Smooth muscle cell (in vitro differentiated cells): ENCODE results near the gene PERM1. TPM values are rescaled to one million over a fixed set of nuclear protein-coding genes. Genes with fewer than 3 reads are reported as not detected.

Source experiments
- DNase-seq: peaks from one replicate; lab custom pipeline; 2025; ENCODE audit not compliant: unreplicated experiment; lab: John Stamatoyannopoulos, UW
- H2AFZ ChIP-seq: fragments of 200-600 bp; sonication (generic); 2 replicates; pipeline ENCODE4 v1.6.0; 2016; ENCODE audit warnings: antibody characterized with exemption, low read depth, mild to moderate bottlenecking
- H3F3A ChIP-seq: fragments of 200-600 bp; sonication (generic); 2 replicates; pipeline ENCODE4 v1.6.0; 2017; ENCODE audit warnings: antibody characterized with exemption, low read depth
- H3K27ac ChIP-seq: fragments of 200-600 bp; sonication (generic); 2 replicates; pipeline ENCODE4 v1.5.1; 2016; ENCODE audit warnings: low read depth, mild to moderate bottlenecking
- H3K27me3 ChIP-seq: fragments of 200-600 bp; sonication (generic); 2 replicates; pipeline ENCODE4 v1.6.1; 2016; ENCODE audit warnings: low read depth, mild to moderate bottlenecking
- H3K36me3 ChIP-seq: fragments of 200-600 bp; sonication (generic); 2 replicates; pipeline ENCODE4 v1.5.1; 2016; ENCODE audit warnings: low read depth
- H3K4me1 ChIP-seq: fragments of 200-600 bp; sonication (generic); 2 replicates; pipeline ENCODE4 v1.5.1; 2016; ENCODE audit warnings: low read depth
- H3K4me2 ChIP-seq: fragments of 200-600 bp; sonication (generic); 2 replicates; pipeline ENCODE4 v1.6.0; 2016; ENCODE audit warnings: mild to moderate bottlenecking
- H3K4me3 ChIP-seq: fragments of 200-600 bp; sonication (generic); 2 replicates; pipeline ENCODE4 v1.5.1; 2016; ENCODE audit warnings: mild to moderate bottlenecking
- H3K79me2 ChIP-seq: fragments of 200-600 bp; sonication (generic); 2 replicates; pipeline ENCODE4 v1.6.0; 2016; ENCODE audit warnings: low read depth, mild to moderate bottlenecking
- H3K9ac ChIP-seq: fragments of 200-600 bp; sonication (generic); 2 replicates; pipeline ENCODE4 v1.6.0; 2016; ENCODE audit warnings: low read depth
- H3K9me3 ChIP-seq: fragments of 200-600 bp; sonication (generic); replicated peaks from 2 replicates; pipeline ENCODE4 v1.5.1; 2016; ENCODE audit warnings: low read depth
- H4K20me1 ChIP-seq: fragments of 200-600 bp; sonication (generic); 2 replicates; pipeline ENCODE4 v1.6.0; 2016; ENCODE audit warnings: low read depth
- WGBS: methylation state at CpG from one replicate; pipeline ENCODE4 v1.1.7; 2016; ENCODE audit warnings: low lambda C conversion rate; 5-methylcytosine and 5-hydroxymethylcytosine counted together
- polyA plus RNA-seq: library from polyadenylated mRNA; unstranded; fragments of >200 nt; fragmentation: Nextera tagmentation; extraction: Ambion mirVana; gene quantifications from 2 replicates; pipeline ENCODE4 v1.2.1, GENCODE V29; 2016
- total RNA-seq: library from RNA; depleted of rRNA; stranded (reverse); fragments of >200 nt; gene quantifications from 2 replicates; pipeline ENCODE4 v1.2.3, GENCODE V29; 2014
- TF ChIP-seq, protein P1 (sequence below): fragments of 200-600 bp; sonication (generic); IDR thresholded peaks from 2 replicates; pipeline ENCODE4 v1.5.1; 2017; ENCODE audit warnings: borderline replicate concordance, mild to moderate bottlenecking, antibody characterized with exemption; ENCODE audit not compliant: insufficient read depth, poor library complexity, severe bottlenecking

Gene PERM1
- total and polyA plus RNA-seq, 2 experiments from 2014 or later: 2.6 TPM; not detected in 1

DNA sequence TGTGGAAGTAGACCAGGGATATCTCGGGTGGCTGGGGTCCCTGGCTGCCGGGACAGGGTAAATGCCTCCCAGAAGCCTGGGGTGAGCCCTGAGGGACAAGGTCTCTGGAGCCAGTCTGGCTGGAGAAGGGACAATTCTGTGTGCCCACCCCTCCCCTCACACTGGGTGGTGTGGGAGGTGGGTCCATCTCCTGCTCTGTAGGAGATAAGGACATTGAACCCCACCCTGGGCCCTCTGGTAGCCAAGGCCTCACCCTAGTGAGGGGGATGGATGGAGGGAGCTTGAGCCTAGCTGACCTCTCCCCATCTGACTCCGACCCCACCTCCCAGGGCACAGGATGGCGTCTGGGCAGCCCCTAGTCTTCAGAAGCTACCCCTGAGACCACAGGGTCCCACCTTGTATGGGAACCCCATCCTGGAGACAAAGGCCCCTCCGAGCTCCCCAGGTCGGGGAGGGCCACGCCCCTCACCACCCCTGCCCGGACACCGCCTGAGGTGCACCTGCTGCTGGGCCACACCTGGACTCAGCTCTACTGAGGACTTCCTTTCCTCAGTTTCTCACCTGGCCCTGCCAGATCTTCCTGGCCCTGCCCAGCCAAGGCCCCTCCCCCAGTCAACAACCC is 42.4 kb upstream of the PERM1 start:
- H2AFZ ChIP-seq: no peak overlapping the region
- no peaks in the 10 kb centered on the region for H3K27me3 ChIP-seq
- H3K9ac ChIP-seq: no peak overlapping the region
- no peak overlapping the region for H3K4me3 ChIP-seq
- H3K79me2 ChIP-seq: no peaks in the 10 kb centered on the region
- 84% methylated on average over 9 of the region's 9 CpGs for WGBS
- H3K4me2 ChIP-seq: no peak overlapping the region
- no peaks in the 10 kb centered on the region for H3F3A ChIP-seq
- TF ChIP-seq, protein P1, sequence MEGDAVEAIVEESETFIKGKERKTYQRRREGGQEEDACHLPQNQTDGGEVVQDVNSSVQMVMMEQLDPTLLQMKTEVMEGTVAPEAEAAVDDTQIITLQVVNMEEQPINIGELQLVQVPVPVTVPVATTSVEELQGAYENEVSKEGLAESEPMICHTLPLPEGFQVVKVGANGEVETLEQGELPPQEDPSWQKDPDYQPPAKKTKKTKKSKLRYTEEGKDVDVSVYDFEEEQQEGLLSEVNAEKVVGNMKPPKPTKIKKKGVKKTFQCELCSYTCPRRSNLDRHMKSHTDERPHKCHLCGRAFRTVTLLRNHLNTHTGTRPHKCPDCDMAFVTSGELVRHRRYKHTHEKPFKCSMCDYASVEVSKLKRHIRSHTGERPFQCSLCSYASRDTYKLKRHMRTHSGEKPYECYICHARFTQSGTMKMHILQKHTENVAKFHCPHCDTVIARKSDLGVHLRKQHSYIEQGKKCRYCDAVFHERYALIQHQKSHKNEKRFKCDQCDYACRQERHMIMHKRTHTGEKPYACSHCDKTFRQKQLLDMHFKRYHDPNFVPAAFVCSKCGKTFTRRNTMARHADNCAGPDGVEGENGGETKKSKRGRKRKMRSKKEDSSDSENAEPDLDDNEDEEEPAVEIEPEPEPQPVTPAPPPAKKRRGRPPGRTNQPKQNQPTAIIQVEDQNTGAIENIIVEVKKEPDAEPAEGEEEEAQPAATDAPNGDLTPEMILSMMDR: no peak
- no peak for DNase-seq
- H3K4me1 ChIP-seq: peaks cover 21% of the 10 kb centered on the region
- peaks cover 46% of the 10 kb centered on the region for H4K20me1 ChIP-seq
- no peak overlapping the region for H3K27ac ChIP-seq
- no peaks in the 10 kb centered on the region for H3K9me3 ChIP-seq
- H3K36me3 ChIP-seq: no peaks in the 10 kb centered on the region

DNA sequence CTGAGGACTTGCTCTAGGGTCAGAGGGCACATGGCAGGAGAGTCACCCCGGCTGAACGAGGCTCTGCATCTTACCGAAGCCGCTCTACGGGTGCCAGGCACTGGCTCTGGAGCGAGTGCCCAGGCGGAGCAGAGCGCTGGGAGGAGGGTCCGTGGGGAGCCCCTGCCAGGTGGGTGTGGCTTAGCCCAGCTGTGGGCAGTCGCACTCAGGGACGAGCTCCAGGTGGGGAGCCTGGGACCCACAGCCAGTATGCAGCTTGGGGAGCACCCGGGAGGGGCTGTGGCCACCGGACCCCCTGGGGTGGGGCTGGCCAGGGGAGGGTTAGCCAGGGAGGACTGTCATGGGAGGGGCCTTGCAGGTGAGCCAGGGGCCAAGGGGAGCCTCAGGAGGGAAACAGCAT is 41.8 kb upstream of the PERM1 start:
- H3K79me2 ChIP-seq: no peaks in the 10 kb centered on the region
- H3K4me2 ChIP-seq: no peak overlapping the region
- no peaks in the 10 kb centered on the region for H3K36me3 ChIP-seq
- peaks cover 21% of the 10 kb centered on the region for H3K4me1 ChIP-seq
- H3K4me3 ChIP-seq: no peak overlapping the region
- H3F3A ChIP-seq: no peaks in the 10 kb centered on the region
- no peak for DNase-seq
- peaks cover 46% of the 10 kb centered on the region for H4K20me1 ChIP-seq
- TF ChIP-seq, protein P1: no peak
- H3K27ac ChIP-seq: no peak overlapping the region
- H3K9ac ChIP-seq: no peak overlapping the region
- H3K9me3 ChIP-seq: no peaks in the 10 kb centered on the region
- WGBS: 88% methylated on average over 11 of the region's 13 CpGs
- H2AFZ ChIP-seq: no peak overlapping the region
- no peaks in the 10 kb centered on the region for H3K27me3 ChIP-seq

DNA sequence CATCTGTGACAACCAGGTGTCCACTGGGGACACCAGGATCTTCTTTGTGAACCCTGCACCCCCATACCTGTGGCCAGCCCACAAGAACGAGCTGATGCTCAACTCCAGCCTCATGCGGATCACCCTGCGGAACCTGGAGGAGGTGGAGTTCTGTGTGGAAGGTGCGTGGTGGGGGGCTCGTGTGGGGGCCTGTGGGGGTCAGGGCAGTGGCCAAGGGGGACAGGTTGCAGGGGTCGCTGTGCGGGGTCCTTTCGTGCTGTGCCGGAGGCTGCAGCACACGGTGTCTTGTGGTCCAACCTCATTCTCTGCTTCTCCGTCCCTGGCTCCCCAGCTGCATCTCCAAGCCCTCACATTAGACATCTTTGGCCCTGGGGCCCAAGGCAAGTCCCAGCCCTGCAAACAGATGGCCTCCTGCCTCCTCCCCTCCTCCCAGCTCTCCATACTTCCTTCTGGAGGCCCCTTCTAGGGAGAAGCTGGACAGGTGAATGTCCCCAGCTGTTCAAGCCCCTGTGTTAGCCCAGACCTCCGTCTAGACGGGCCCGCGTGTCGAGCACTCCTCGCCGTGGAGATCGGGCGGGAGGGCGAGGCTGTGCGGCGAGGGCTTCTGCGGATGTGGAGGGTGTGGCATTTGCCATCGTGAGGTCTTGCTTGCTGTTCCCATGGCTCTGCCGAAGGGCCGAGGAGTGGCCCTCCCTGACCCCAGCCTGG is 40.6 kb upstream of the PERM1 start:
- Histone ChIP-seq H3K4me2 (no peak overlapping the region), H3K9me3 (no peaks in the 10 kb centered on the region), H4K20me1 (peaks cover 41% of the 10 kb centered on the region), H3K9ac (no peak overlapping the region), H3K36me3 (no peaks in the 10 kb centered on the region), H3F3A (no peaks in the 10 kb centered on the region), H3K4me3 (no peak overlapping the region), H3K79me2 (no peaks in the 10 kb centered on the region), H3K4me1 (peaks cover 21% of the 10 kb centered on the region), H2AFZ (no peak overlapping the region), H3K27ac (no peak overlapping the region), H3K27me3 (no peaks in the 10 kb centered on the region)
- 90% methylated on average over 24 of the region's 27 CpGs for WGBS
- DNase-seq: no peak
- TF ChIP-seq, protein P1: no peak
